Islet of Langerhans (tissue), 1 donor: ENCODE results near the gene ASIC2.

Source experiments
- FAIRE-seq: peaks from one replicate; lab custom pipeline; 2011; peaks lifted over from hg19 to GRCh38; lab: Jason Lieb, UNC

The ASIC2 gene

DNA sequence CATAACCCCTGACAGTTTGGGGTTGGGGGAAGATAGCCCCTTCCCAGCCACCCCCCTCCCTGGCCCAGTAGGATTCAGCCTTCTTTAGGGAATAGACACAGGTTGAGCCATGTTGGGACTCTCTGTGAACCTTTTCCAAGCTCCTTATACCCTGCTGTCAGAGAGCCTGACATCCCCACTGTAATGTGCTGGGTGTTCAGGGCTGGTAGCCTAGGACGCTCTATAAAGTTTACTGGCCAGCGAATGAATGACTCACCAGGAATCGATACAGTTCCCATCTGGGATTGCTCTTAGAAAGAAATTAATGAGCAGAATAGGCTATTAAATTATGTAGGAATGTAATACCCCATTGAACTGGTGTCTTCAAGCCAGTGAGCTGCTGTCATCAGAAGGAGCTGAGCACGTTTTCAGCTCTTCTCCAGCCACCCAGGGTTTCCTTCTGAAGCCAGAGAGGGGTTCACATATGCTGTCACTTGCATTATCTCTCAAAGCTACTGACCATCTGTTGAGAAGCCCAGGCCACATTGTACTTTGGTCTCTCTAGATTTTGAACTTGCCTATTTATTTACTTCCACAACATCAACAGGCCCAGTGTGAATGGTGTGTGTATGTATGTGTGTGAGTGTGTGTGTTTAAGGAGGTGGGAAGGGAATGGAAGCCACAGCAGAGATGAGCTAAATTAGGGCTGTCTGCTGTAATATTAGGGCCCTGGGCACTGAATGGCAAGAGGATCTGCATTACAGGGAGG lies 236.5 kb downstream of the ASIC2 start:
- FAIRE-seq = no peak

DNA sequence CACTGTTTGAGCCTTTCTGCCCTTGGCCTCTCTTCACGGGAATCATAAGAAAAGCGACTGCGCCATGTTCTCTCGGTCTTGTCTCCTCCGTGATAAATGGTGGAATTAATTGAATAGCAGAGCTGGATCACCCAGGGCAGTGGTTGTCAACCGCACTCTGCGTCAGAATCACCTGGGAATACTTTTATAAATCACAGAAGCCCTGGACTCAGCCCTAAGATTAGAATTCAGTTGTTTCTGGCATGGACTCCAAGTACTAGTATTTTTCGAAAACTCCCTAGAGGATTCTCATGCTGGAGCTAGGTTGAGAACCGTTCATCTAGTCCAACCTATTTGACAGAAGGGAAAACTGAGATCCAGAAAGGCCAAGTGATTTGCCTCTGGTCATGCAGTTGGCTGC lies 237.3 kb downstream of the ASIC2 start:
- no peak for FAIRE-seq

DNA sequence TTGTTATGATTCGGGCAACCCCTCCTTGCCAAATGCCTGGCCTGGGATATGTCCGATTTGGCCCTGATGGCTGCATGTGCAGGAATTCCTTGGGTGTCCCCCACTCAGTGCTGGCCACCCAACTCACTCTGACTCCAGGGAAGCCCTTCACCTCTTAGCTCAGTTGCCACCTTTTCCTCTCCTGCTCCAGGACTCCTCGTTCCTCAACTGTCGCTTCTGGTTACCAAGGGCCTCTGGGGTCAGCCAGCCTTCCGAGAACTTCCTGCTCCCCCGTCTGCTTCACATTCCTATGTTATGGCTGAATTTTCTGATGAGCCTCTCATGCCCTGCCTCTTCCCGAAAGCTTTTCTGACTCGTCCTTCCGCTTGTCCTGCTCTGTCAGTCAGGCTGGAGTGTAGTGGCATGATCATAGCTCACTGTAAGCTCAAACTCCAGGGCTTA lies 237.9 kb downstream of the ASIC2 start:
- no peak for FAIRE-seq

DNA sequence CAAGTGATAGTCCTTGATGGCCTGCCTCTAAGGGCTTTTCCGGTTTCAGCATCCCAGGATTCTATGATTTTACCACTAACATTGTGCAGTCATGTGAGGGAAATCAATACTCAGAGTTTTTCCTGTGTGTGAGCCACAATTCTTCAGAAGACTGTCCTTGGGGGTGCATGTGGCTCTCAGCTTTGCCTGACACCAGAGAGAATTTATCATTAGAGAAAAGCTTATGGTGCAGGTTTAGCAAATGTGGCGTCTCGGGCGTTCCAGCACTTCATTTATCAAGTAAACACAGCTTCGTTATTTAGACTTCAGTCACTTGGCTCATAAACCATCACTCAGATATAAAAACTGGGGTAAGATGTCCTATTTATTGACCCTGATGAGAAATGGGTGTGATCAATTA lies 238.7 kb downstream of the ASIC2 start:
- no peak for FAIRE-seq

DNA sequence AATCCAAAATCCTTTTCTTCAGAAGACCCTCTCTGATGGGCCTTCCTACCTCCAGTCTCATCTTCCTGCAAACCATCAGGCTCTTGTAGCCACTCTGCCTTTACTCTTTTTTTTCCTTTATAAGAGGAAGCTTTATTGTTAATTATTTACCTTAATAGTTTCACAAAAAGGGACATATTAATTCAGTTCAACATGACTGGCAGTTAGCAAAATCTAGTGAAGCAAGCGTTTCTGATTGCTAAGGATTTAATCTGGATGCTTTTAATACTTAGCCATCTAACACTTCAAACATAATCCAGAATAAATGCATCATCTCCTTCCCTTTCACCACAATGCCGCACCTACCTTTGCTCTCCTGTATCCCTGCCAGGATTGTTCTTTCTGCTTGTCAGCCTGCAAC lies 239.4 kb downstream of the ASIC2 start:
- FAIRE-seq = no peak

DNA sequence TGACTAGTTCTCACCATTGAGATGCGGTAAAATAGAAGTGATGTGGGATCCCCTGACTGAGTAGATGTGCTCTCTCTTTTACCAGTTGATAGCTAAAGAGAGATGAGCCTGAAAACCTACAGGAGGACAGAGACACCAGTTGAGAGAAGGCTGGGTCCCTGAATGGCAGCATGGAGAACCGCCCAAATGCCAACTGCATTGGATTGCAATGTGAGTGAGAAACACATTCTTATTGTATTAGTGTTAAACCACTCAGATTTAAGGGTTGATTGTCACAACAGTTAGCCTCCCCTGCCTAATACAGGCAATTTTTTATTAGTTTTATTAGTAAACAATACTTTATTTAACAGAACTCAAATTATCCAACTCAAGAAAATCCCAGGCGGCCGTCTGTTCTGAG lies 240.2 kb downstream of the ASIC2 start:
- no peak for FAIRE-seq

DNA sequence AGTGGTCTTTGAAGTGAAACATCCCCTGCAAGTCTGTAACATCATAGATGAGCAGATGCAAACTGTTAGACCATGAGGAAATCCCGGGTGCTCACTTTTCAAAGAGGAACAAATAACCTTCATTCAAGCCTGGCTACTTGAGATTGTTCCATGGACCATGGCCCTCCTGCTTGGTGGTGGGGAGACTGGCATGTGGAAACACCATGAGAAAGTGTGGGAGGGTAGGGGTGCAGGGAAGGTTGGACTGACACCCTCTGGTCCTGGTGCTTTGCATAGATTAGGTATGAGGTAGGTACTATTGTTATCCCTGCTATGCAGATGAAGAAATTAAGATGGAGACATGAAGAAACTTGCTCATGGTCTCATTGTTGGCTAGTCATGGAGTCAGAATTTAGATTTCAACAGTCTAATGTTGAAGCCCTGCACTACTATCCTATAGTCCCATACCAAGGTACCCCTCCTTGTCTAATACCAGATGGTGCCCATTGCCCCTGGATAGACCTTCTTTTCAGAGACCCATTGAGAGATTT lies 242.4 kb downstream of the ASIC2 start:
- no peak for FAIRE-seq

DNA sequence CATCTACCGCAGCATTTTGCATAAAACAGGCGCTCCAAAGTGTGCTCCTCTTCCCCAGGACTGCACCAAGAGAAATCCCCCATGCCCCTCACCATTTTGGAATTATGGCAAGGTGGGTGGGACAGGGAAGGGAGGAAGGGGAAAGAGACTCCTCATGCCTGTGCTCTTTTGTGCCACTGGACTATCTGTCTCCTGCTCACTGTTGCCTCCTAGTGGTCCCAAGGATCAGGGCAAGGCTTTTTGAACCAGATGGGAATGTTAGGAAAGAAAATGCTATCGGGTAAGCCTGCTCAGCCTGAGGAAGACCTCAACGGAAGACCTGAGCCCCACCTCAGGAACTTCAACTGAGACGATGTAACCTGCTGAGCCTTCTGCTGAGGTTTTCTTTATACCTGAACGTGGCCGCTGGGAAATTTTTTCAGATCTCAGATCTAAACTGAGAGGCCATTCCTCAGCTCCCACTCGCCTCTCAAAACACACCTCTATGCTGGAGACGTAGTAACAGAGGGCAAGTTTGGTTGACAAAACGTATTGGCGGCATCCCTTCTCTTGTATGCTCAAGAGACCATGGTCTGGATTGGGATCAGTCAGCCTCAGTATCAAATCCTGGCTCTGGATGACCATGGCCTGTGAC lies 243.2 kb downstream of the ASIC2 start:
- FAIRE-seq = no peak

DNA sequence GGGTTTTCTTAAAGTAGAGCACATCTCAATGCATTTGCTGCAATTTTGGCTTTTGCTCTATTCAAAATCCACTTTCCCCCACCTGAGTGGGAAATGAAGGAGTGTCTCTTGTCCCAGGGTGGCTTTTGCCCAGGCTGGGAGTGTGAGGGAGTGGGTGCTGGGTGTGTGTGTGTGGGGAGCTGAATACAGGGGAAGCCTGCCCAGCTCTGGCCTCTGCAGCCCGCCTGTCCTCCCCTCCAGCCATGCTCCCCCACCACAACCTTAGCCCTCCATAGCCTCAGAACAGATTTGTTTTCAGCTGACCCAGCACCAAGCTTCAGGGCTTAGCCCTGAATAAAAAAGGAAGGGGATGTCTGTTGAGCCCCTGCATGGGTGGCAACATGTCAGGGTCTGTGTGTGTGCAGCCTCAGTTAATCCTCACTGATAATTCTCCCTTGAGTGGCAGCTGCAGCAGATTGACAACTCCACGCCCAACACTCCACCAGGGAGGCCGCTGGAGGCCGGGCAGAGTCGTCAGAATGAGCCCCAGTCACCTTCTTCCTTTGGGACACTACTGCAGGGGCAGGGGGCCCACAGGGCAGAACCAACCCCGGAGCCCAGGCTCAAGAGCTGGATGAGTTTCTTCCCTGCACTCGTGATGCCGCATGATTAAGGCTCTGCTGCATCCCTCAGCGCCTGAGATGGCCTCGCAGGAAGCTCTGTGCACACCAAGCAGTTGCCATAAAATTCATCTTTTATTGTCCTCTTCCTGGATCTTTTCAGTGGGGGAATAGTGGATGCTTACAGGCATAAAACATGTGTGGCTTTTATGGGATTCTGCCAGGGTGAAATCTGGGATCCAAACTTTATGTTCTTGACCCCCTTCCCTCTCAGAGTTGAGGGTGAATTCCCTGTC lies 246.5 kb downstream of the ASIC2 start:
- FAIRE-seq = no peak

DNA sequence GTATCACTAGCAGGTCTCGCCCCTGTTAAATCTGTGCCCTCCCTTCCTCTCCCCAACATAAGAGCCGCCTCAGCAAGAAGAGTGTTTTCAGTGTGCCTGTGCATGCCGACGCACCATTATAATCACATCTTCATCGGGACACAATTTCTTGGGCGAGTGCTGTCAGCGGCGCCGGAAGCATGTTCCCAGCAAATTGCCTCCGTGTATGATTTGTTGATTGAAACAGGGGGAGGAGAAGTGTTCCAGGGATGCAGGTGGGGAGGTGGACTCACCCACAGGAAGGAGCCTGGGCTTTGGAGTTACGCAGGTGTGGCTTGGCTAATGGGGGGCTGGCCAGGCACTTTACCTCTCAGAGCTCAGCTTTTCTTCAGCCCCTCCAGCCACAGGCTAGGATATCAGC lies 247.9 kb downstream of the ASIC2 start:
- FAIRE-seq = no peak

DNA sequence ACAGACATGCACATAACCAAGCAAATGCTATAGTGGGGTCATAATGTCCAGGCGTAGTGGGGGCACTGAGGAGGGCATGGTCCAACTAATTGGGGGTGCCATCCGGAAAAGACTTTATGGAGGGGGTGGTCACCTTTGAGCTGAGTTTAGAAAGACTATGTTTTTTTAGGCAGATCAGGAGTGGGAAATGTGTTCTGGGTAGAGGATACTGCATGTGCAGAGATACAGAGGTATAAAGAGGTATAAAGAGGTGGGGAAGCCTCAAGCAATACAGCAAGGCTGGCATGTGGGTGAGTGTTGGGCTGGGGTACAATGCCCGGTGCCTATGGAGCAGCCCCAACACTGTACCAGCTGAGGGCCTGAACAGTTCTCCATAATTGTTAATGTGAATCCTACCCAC lies 248.3 kb downstream of the ASIC2 start:
- FAIRE-seq = no peak

DNA sequence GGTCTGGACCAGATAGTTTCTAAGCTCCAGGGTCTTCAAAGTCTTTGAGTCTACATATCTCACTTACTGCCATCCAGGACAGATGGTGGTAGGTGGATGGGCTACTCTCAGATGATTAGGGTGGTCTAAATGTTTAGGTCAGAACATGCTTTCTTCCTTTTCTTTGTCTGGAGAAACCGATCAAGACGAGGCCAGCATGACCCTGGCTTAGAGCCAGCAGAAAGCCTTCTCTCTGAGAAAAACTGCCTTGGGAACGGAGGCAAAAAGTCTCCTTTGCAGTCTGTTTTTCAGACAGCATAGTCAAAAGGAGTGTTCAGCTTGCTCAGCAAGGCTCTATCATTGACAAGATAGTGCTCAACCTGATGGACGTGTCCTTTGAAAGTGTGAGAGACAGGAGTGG lies 252.6 kb downstream of the ASIC2 start:
- FAIRE-seq = no peak

DNA sequence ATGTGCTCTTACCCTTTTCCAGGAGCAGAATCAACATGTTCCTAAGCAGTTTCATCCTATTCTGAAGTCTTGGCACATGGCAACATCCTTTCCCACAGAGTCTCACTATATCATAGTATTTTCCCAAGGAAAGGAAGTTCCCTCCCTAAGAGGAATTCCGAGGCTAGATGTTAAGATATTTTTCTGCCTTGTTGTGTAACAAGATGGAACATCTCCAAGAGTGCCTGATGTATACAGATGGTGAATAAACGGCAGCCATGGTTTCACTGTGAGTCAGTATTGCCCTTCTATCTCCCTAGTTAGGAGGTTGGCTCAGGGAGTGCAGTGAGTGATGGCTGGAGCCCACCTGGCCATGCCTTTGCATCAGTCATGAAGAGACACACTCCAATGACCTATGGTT lies 253.2 kb downstream of the ASIC2 start:
- FAIRE-seq = no peak

DNA sequence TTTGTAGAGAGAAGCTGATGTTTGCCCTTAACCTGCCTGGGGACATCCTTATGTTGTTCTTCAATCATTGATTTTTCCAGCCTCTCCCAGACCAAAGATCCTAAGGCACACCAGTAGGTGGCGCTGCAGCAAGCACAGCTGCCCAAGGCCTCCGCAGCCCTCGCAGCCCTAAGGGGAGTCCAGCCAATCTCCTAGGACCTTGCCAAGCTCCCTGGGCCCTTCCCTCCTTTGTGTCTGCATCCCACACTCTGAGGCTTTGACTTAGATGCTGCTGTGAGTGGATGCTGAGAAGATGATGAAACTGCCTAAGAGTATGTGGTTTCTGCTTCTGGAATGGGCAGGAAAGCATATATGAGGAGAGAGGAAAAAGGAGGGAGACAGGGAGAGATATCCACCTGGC lies 254.4 kb downstream of the ASIC2 start:
- FAIRE-seq = no peak

DNA sequence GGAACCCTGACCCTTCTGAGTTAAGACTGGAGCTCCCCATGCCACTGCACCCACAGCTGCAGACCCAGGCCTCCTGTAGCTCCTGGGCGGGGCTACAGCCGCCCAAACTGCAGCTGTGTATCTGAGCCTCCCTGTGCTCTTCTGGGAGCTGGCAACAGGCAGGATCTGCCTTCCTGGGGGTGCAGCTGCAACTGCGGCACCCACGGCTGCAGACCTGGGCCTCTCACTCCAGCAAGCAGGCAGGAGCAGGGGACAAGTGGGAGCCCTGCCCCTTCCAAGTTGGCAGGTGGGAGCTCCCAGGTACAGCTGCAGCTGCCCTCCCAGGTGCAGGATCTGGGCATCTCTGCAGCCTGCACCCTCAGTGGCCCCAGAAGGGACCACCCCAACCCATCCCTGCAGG lies 259.9 kb downstream of the ASIC2 start:
- no peak for FAIRE-seq

DNA sequence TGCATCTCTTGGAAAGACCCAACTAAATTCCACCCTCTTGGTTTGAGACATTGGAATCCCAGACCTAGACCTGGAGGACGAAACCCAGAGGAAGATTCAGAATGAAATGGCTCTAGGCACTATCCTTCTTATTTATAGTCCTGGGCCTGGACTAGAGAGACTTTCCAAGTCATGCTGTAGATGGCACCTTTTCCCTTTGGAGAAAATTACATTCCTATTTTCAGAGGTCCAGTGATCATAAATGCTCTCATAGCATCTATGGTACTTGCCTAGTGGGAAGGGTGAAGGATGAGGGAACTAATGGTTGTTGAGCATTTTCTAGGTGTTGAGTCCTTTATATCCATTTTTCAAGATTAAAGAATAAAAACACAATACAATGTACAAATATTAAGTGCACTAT lies 264.3 kb downstream of the ASIC2 start:
- no peak for FAIRE-seq

DNA sequence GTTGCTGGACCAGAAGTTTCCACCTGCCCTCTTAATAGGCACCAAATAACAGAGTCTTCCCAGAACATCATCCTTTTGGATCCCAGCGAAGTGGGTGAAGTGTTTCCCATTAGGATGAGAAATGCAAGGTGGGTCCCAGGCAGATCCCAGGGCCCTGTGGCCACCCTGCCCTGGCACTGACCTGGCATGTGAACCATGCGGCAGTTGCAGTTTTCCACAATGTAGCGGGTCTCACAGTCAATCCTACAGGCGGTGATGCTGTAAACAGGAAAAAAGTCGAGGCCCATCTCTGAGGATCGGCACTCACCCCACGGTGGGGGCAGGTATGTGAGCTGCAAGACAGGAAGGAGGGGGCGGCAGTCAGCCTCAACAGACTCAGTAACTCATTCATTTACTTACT lies 265.0 kb downstream of the ASIC2 start:
- FAIRE-seq = no peak

DNA sequence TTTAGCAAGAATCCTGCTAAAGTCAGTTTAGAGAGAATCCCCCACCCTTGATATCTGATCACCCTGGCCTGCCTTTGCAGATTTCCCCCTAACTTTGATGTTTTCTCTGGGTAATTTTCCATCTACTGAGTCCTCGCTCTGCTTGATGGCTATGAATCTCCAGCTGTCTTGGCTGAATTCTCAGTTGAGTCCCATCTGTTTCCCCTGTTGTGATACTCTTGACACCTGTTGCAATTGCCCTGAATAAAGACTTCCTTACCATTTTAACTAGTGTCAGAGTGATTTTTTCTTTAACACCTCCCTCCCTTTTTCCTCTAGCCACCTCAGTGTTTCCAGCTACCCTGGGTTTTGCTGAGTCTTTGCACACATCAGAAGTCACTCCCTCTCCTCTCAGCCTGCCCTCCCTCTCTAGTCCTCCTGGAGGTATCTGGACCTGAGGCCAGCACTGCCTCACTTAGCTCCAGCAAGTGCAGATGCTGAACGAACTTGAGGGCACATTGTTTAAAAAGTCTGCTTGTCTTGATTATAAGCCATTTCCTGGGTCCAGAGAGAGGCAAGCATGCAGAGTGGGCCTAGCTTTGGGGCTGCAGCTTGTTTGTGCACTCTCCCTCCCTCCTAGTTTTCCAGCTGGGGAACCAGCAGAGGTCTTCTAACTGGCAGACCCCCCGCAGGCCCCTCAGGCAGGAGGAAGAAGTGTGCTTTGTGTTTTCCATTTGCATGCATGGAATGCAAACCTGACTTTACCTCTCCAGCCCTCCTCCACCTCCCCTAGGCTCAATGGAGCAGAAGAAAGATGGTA lies 268.2 kb downstream of the ASIC2 start:
- no peak for FAIRE-seq

DNA sequence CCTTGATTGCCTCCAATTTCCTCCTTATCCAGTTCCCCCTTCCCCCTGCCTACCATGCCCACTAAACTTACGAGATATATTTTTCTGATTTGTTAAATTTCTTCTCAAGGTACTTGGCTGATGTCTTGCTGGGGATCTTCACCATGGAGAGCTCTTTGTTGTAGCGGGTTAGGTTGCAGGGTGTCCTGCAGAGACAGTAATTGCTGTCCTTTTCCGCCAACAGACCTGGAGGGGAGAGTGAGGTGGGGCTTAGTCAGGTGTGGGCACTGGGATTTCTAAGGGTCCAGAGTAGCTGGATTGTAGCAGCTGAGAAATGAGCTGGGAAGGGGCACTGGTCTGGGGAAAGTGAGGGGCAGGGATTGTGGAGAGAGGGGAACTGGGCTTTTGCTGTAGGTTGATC lies 269.3 kb downstream of the ASIC2 start:
- no peak for FAIRE-seq

DNA sequence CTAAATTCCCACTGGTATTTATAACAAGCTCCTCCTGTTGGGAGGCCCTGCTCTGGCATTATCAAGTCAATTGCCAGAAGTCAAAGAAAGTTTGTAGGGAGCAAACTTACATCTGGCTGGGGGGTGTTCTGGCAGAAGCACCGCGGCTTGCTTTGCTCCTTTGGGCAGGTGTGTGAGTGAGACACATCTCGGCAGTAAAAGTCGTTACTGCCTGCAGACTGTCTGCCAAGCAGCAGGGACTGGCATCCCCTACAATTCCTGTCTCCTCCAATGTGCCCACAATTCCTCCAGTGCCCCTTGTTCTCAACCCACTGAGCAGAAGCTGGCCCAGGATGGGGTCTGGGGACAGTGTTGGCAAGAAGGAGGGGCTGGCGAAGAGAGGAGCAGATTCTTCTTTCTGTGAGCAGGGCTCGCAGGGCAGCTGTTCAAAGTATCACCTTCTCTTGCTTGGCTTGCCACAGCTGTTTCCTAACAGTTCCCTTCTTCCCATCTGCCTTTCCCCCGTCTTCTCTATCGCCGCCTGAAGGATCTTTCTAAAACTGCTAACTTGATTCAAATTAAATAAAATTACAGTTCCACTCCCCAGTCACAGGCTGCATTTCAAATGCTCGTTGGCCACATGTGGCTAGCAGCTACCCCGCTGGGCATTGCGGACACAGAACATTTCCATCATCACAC lies 271.2 kb downstream of the ASIC2 start:
- FAIRE-seq = no peak

DNA sequence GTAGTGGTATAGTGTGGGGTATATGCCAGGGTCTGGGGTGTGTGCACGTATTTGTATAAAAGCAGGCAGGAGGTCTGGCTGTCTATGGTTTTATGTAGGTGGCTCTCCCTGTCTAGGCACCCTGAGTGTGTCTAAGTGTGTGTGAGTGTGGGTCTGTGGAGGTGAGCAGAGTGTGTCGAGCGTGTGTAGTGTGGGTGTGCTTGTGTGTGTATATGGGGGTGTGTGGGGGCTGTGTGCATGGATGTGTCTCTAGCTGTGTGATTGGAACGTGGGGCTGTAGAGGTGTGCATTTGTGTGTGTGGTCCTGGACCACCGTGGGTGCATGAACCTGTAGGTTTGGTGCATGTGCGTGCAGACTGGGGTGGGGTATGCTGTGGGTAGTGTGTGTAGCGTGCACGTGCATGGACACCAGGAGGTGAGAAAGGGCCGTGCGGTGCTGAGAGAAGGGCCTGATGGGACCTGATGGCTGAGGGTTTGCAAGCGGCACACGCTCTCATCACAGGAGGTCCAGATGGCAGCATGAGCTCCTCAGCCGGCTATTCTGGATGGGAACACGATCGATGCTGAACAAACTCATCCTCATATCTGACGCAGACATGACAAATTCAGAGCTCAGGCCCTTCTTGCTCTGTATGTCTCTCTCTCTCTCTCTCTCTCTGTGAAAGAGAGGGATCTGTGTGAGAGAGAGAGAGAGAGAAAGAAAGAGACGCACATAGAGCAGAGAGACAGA lies 273.8 kb downstream of the ASIC2 start:
- FAIRE-seq = no peak
